Sigmoid colon (tissue), 4 donors: ENCODE measurements around the gene NRG2.

Experiments used
- EP300 ChIP-seq, 4 donors: sonication (generic); formaldehyde crosslinking; IDR thresholded peaks; one replicate each; pipeline ENCODE4 v1.6.1; 2017; ENCODE audit warnings: antibody characterized with exemption in 4 of 4
- POLR2A ChIP-seq, 2 donors: fragments of 450-650 bp; IDR thresholded peaks; one replicate each; pipeline ENCODE4 v1.6.1; 2016; ENCODE audit warnings: antibody characterized with exemption in 2 of 2, mild to moderate bottlenecking in 2 of 2, moderate library complexity in 2 of 2
- POLR2AphosphoS5 ChIP-seq, 4 donors: sonication (generic); formaldehyde crosslinking; IDR thresholded peaks; one replicate each; pipeline ENCODE4 v1.6.1; 2017; ENCODE audit warnings: antibody characterized with exemption in 4 of 4
- TF ChIP-seq, protein P1 (sequence below), 4 experiments: fragments of 450-650 bp in 3 of 4; fragments of 200-600 bp in 1 of 4; IDR thresholded peaks; one replicate each; pipeline ENCODE4 v1.5.1; 2016 to 2019; ENCODE audit warnings: antibody characterized with exemption in 4 of 4, mild to moderate bottlenecking in 3 of 4, moderate library complexity in 2 of 4

DNA sequence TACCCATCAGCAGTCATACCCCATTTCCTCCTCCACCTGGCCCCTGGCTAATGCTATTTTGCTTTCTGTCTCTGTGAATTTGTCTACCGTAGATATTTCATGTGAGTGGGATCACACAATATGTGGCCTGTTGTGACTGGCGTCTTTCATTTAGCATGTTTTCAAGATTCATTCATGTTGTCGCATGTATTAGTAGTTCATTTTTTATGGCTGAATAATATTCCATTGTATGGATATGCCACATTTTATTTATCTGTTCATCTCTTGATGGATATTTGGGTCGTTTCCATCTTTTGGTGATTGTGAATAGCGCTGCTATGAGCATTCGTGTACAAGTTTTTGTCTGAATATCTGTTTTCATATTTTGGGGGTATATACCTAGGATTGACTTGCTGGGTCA, 213.6 kb downstream of the NRG2 start:
- TF ChIP-seq, protein P1, sequence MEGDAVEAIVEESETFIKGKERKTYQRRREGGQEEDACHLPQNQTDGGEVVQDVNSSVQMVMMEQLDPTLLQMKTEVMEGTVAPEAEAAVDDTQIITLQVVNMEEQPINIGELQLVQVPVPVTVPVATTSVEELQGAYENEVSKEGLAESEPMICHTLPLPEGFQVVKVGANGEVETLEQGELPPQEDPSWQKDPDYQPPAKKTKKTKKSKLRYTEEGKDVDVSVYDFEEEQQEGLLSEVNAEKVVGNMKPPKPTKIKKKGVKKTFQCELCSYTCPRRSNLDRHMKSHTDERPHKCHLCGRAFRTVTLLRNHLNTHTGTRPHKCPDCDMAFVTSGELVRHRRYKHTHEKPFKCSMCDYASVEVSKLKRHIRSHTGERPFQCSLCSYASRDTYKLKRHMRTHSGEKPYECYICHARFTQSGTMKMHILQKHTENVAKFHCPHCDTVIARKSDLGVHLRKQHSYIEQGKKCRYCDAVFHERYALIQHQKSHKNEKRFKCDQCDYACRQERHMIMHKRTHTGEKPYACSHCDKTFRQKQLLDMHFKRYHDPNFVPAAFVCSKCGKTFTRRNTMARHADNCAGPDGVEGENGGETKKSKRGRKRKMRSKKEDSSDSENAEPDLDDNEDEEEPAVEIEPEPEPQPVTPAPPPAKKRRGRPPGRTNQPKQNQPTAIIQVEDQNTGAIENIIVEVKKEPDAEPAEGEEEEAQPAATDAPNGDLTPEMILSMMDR (IDR thresholded peaks at IDR 0.05), result no peak
- TF ChIP-seq POLR2A (IDR thresholded peaks at IDR 0.05) (no peak), POLR2AphosphoS5 (IDR thresholded peaks at IDR 0.05) (no peak), EP300 (IDR thresholded peaks at IDR 0.05) (no peak)
